ENCODE results near the gene OSTF1. TPM values are rescaled to one million over a fixed set of nuclear protein-coding genes. Genes with fewer than 3 reads are reported as not detected.

The OSTF1 gene
- total RNA-seq, 1 experiment from 2014 or later = 17.8 TPM

DNA sequence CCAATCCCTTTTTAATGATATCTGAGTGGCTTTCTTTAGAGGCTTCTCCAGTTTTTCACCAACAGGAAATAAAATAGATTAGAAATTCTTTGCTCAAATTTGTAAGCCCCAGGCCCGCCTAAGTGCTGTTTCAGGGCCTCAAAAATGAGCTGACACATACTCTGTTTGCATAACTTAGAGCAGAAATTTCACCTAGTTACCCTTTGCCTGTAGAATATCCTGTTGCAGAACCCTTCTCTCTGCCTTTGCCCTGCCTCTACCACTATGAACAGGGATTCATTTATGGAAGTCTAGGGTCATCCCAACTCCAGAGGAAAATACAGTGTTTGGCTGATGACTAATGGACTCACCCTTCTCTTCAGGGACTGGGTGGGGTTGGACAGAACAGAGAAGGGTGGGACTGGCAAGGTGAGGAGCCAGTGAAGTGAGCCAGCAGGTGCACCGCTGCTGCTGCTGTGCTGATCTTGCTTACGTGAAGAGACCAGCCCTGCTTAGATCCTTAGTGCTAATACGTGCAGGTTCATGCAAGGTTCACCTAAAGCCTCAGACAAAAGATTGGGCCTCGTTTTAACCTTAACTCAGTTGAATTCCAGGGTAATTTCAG is 22.8 kb downstream of the OSTF1 start:
- POLR2A ChIA-PET = interaction anchor here (0.6 kb wide), 1 partner anchor 129 kb away, joined by 4 read pairs; no protein-coding TSS in a partner anchor
- no peaks in the 10 kb centered on the region for H3K27me3 Mint-ChIP-seq (ENCODE audit: low read depth)
- H3K4me3 Mint-ChIP-seq = no peak overlapping the region
- TF ChIP-seq NR2C2 (CRISPR knock-in tag; IDR thresholded peaks at IDR 0.05) = no peak
- TF ChIP-seq ZNF121 (CRISPR knock-in tag; IDR thresholded peaks at IDR 0.05) = no peak
- TF ChIP-seq KAT7 (CRISPR knock-in tag; IDR thresholded peaks at IDR 0.05; ENCODE audit: borderline replicate concordance) = no peak
- TF ChIP-seq, protein P1, sequence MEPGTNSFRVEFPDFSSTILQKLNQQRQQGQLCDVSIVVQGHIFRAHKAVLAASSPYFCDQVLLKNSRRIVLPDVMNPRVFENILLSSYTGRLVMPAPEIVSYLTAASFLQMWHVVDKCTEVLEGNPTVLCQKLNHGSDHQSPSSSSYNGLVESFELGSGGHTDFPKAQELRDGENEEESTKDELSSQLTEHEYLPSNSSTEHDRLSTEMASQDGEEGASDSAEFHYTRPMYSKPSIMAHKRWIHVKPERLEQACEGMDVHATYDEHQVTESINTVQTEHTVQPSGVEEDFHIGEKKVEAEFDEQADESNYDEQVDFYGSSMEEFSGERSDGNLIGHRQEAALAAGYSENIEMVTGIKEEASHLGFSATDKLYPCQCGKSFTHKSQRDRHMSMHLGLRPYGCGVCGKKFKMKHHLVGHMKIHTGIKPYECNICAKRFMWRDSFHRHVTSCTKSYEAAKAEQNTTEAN (CRISPR knock-in tag; IDR thresholded peaks at IDR 0.05) = no peak
- TF ChIP-seq IRF2 (CRISPR knock-in tag; IDR thresholded peaks at IDR 0.05; ENCODE audit: borderline replicate concordance, low read depth) = no peak
- TF ChIP-seq SP1 (CRISPR knock-in tag; conservative IDR thresholded peaks at IDR 0.05) = no peak
- TF ChIP-seq OVOL2 (CRISPR knock-in tag; IDR thresholded peaks at IDR 0.05; ENCODE audit: borderline replicate concordance) = no peak
- TF ChIP-seq, protein P2, sequence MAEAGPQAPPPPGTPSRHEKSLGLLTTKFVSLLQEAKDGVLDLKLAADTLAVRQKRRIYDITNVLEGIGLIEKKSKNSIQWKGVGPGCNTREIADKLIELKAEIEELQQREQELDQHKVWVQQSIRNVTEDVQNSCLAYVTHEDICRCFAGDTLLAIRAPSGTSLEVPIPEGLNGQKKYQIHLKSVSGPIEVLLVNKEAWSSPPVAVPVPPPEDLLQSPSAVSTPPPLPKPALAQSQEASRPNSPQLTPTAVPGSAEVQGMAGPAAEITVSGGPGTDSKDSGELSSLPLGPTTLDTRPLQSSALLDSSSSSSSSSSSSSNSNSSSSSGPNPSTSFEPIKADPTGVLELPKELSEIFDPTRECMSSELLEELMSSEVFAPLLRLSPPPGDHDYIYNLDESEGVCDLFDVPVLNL (CRISPR knock-in tag; IDR thresholded peaks at IDR 0.05; ENCODE audit: borderline replicate concordance, low read depth) = no peak
- TF ChIP-seq TP53 (CRISPR knock-in tag; IDR thresholded peaks at IDR 0.05) = no peak
- TF ChIP-seq NFATC4 (CRISPR knock-in tag; IDR thresholded peaks at IDR 0.05) = no peak
- TF ChIP-seq ZNF416 (CRISPR knock-in tag; IDR thresholded peaks at IDR 0.05) = no peak
- TF ChIP-seq, protein P3, sequence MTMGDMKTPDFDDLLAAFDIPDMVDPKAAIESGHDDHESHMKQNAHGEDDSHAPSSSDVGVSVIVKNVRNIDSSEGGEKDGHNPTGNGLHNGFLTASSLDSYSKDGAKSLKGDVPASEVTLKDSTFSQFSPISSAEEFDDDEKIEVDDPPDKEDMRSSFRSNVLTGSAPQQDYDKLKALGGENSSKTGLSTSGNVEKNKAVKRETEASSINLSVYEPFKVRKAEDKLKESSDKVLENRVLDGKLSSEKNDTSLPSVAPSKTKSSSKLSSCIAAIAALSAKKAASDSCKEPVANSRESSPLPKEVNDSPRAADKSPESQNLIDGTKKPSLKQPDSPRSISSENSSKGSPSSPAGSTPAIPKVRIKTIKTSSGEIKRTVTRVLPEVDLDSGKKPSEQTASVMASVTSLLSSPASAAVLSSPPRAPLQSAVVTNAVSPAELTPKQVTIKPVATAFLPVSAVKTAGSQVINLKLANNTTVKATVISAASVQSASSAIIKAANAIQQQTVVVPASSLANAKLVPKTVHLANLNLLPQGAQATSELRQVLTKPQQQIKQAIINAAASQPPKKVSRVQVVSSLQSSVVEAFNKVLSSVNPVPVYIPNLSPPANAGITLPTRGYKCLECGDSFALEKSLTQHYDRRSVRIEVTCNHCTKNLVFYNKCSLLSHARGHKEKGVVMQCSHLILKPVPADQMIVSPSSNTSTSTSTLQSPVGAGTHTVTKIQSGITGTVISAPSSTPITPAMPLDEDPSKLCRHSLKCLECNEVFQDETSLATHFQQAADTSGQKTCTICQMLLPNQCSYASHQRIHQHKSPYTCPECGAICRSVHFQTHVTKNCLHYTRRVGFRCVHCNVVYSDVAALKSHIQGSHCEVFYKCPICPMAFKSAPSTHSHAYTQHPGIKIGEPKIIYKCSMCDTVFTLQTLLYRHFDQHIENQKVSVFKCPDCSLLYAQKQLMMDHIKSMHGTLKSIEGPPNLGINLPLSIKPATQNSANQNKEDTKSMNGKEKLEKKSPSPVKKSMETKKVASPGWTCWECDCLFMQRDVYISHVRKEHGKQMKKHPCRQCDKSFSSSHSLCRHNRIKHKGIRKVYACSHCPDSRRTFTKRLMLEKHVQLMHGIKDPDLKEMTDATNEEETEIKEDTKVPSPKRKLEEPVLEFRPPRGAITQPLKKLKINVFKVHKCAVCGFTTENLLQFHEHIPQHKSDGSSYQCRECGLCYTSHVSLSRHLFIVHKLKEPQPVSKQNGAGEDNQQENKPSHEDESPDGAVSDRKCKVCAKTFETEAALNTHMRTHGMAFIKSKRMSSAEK (CRISPR knock-in tag; IDR thresholded peaks at IDR 0.05; ENCODE audit: borderline replicate concordance) = no peak
- TF ChIP-seq NFYB (CRISPR knock-in tag; conservative IDR thresholded peaks at IDR 0.05; ENCODE audit: low read depth) = no peak
- TF ChIP-seq, protein P4, sequence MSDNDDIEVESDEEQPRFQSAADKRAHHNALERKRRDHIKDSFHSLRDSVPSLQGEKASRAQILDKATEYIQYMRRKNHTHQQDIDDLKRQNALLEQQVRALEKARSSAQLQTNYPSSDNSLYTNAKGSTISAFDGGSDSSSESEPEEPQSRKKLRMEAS (CRISPR knock-in tag; IDR thresholded peaks at IDR 0.05) = no peak
- TF ChIP-seq, protein P5, sequence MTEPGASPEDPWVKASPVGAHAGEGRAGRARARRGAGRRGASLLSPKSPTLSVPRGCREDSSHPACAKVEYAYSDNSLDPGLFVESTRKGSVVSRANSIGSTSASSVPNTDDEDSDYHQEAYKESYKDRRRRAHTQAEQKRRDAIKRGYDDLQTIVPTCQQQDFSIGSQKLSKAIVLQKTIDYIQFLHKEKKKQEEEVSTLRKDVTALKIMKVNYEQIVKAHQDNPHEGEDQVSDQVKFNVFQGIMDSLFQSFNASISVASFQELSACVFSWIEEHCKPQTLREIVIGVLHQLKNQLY (CRISPR knock-in tag; IDR thresholded peaks at IDR 0.05) = no peak
- DNase-seq (ENCODE audit: low spot score) (no peak), ATAC-seq (no peak)
- peaks cover 6% of the 10 kb centered on the region for H3K4me1 Mint-ChIP-seq
- H3K36me3 Mint-ChIP-seq = no peaks in the 10 kb centered on the region
- CTCF ChIA-PET = no interaction called here
- no peaks in the 10 kb centered on the region for H3K9me3 Mint-ChIP-seq
- H3K27ac Mint-ChIP-seq = no peak overlapping the region

DNA sequence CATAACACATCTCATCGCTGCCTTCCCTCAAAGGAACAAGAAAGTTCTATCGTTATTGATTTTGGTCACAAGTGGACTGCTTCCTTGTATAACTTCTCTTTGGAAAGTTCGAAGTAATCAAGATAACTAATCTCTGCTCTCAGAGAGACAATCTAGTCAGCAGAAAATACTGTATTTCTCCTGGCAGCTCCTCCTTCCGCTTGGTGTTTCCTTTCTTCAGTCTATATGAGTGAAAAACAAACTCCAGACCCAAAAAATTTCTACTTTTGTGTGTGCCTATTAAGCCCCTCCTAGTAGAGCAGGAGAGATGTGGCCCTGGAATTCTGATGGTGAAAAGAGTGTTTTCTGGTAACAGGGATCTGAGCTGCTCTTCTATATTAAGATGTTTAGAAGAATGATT is 24.5 kb downstream of the OSTF1 start:
- POLR2A ChIA-PET = no interaction called here
- CTCF ChIA-PET = no interaction called here
- H3K27me3 Mint-ChIP-seq (ENCODE audit: low read depth) = no peaks in the 10 kb centered on the region

More for the DNA sequence above, 24.5 kb downstream of the OSTF1 start:
- ATAC-seq = no peak
- no peak for DNase-seq (ENCODE audit: low spot score)
- peaks cover 8% of the 10 kb centered on the region for H3K4me1 Mint-ChIP-seq
- H3K36me3 Mint-ChIP-seq = no peaks in the 10 kb centered on the region
- H3K4me3 Mint-ChIP-seq = no peak overlapping the region
- H3K27ac Mint-ChIP-seq = no peak overlapping the region
- no peaks in the 10 kb centered on the region for H3K9me3 Mint-ChIP-seq
- no peak for TF ChIP-seq ZNF138 (CRISPR knock-in tag; conservative IDR thresholded peaks at IDR 0.05)
- TF ChIP-seq HMGA2 (CRISPR knock-in tag; IDR thresholded peaks at IDR 0.05) = no peak
- TF ChIP-seq, protein P6, sequence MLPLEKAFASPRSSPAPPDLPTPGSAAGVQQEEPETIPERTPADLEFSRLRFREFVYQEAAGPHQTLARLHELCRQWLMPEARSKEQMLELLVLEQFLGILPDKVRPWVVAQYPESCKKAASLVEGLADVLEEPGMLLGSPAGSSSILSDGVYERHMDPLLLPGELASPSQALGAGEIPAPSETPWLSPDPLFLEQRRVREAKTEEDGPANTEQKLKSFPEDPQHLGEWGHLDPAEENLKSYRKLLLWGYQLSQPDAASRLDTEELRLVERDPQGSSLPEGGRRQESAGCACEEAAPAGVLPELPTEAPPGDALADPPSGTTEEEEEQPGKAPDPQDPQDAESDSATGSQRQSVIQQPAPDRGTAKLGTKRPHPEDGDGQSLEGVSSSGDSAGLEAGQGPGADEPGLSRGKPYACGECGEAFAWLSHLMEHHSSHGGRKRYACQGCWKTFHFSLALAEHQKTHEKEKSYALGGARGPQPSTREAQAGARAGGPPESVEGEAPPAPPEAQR (CRISPR knock-in tag; IDR thresholded peaks at IDR 0.05) = no peak
- TF ChIP-seq TEAD1 (CRISPR knock-in tag; IDR thresholded peaks at IDR 0.05) = no peak
- TF ChIP-seq, protein P7, sequence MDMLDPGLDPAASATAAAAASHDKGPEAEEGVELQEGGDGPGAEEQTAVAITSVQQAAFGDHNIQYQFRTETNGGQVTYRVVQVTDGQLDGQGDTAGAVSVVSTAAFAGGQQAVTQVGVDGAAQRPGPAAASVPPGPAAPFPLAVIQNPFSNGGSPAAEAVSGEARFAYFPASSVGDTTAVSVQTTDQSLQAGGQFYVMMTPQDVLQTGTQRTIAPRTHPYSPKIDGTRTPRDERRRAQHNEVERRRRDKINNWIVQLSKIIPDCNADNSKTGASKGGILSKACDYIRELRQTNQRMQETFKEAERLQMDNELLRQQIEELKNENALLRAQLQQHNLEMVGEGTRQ (CRISPR knock-in tag; IDR thresholded peaks at IDR 0.05) = no peak
- TF ChIP-seq, protein P8, sequence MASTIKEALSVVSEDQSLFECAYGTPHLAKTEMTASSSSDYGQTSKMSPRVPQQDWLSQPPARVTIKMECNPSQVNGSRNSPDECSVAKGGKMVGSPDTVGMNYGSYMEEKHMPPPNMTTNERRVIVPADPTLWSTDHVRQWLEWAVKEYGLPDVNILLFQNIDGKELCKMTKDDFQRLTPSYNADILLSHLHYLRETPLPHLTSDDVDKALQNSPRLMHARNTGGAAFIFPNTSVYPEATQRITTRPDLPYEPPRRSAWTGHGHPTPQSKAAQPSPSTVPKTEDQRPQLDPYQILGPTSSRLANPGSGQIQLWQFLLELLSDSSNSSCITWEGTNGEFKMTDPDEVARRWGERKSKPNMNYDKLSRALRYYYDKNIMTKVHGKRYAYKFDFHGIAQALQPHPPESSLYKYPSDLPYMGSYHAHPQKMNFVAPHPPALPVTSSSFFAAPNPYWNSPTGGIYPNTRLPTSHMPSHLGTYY (CRISPR knock-in tag; IDR thresholded peaks at IDR 0.05) = no peak
- no peak for TF ChIP-seq PRRX2 (CRISPR knock-in tag; IDR thresholded peaks at IDR 0.05)
- TF ChIP-seq GTF2I (CRISPR knock-in tag; conservative IDR thresholded peaks at IDR 0.05) = no peak
- TF ChIP-seq GABPB1 (CRISPR knock-in tag; IDR thresholded peaks at IDR 0.05) = no peak
- TF ChIP-seq ZNF232 (CRISPR knock-in tag; IDR thresholded peaks at IDR 0.05) = no peak

Measured in WTC11 (cell line).